Mucosa of rectum (tissue), 2 donors: ENCODE measurements around the gene HLA-F.

Experiments
- H3K27ac ChIP-seq, 2 donors: one replicate each; pipeline ENCODE4 v1.7.0; 2013; ENCODE audit warnings: inconsistent platforms in 2 of 2, low read depth in 2 of 2, low read length in 2 of 2
- H3K27me3 ChIP-seq, 2 donors: one replicate each; pipeline ENCODE4 v1.7.0; 2013; ENCODE audit warnings: low read length in 2 of 2; ENCODE audit not compliant: control insufficient read depth in 2 of 2, insufficient read depth in 2 of 2
- H3K36me3 ChIP-seq, 2 donors: one replicate each; pipeline ENCODE4 v1.7.0; 2013; ENCODE audit warnings: low read length in 2 of 2; ENCODE audit not compliant: control insufficient read depth in 2 of 2, insufficient read depth in 2 of 2
- H3K4me1 ChIP-seq, 2 donors: one replicate each; pipeline ENCODE4 v1.7.0; 2013; ENCODE audit warnings: low read length in 2 of 2, mild to moderate bottlenecking in 1 of 2; ENCODE audit not compliant: control insufficient read depth in 2 of 2, insufficient read depth in 2 of 2
- H3K4me3 ChIP-seq, 2 donors: one replicate each; pipeline ENCODE4 v1.7.0; 2013; ENCODE audit warnings: low read length in 2 of 2
- H3K9ac ChIP-seq, 2 donors: one replicate each; pipeline ENCODE4 v1.7.0; 2013; ENCODE audit warnings: low read length in 2 of 2, low read depth in 1 of 2, mild to moderate bottlenecking in 1 of 2
- H3K9me3 ChIP-seq, 2 donors: one replicate each; pipeline ENCODE4 v1.7.0; 2013; ENCODE audit warnings: low read length in 2 of 2; ENCODE audit not compliant: control insufficient read depth in 2 of 2
- donor health status: healthy.
- donor health status: Normal muscosa, but diverticular disease.

HLA-F gene

GRCh38 chr6:29743025-29743424 lies 19.8 kb downstream of the HLA-F start:
- Histone ChIP-seq H3K9ac (no peak overlapping the region), H3K36me3 (no peaks in the 10 kb centered on the region), H3K9me3 (no peaks in the 10 kb centered on the region), H3K27me3 (peaks cover 0 to under 1% of the 10 kb centered on the region in 2 donors), H3K4me3 (no peak overlapping the region), H3K4me1 (peaks cover 2 to 6% of the 10 kb centered on the region in 2 donors), H3K27ac (no peak overlapping the region)

- H3K27ac ChIP-seq = no peak overlapping the region
- H3K9ac ChIP-seq = no peak overlapping the region
- peaks cover 0 to 3% of the 10 kb centered on the region in 2 donors for H3K27me3 ChIP-seq
- no peaks in the 10 kb centered on the region for H3K9me3 ChIP-seq
- no peaks in the 10 kb centered on the region for H3K36me3 ChIP-seq
- H3K4me1 ChIP-seq = peaks cover 7% of the 10 kb centered on the region in 2 donors
- H3K4me3 ChIP-seq = no peak overlapping the region
Observed at GRCh38 chr6:29743568-29743967, 20.3 kb downstream of the HLA-F start.

GRCh38 chr6:29744131-29744530 lies 20.9 kb downstream of the HLA-F start:
- H3K36me3 ChIP-seq = no peaks in the 10 kb centered on the region

GRCh38 chr6:29744621-29745020 lies 21.4 kb downstream of the HLA-F start:
- Histone ChIP-seq H3K4me3 (no peak overlapping the region), H3K36me3 (no peaks in the 10 kb centered on the region), H3K4me1 (peaks cover 10 to 14% of the 10 kb centered on the region in 2 donors), H3K9me3 (no peaks in the 10 kb centered on the region), H3K9ac (no peak overlapping the region), H3K27me3 (peaks cover 0 to 6% of the 10 kb centered on the region in 2 donors), H3K27ac (no peak overlapping the region)

More at GRCh38 chr6:29744131-29744530, 20.9 kb downstream of the HLA-F start:
- no peaks in the 10 kb centered on the region for H3K9me3 ChIP-seq
- H3K27ac ChIP-seq = no peak overlapping the region
- H3K4me3 ChIP-seq = no peak overlapping the region
- peaks cover 0 to 3% of the 10 kb centered on the region in 2 donors for H3K27me3 ChIP-seq
- no peak overlapping the region for H3K9ac ChIP-seq
- peaks cover 7 to 10% of the 10 kb centered on the region in 2 donors for H3K4me1 ChIP-seq

GRCh38 chr6:29745386-29745785 lies 22.2 kb downstream of the HLA-F start:
- no peak overlapping the region for H3K27ac ChIP-seq
- no peak overlapping the region for H3K4me3 ChIP-seq
- peaks cover 0 to 12% of the 10 kb centered on the region in 2 donors for H3K27me3 ChIP-seq
- no peaks in the 10 kb centered on the region for H3K9me3 ChIP-seq
- peaks cover 12 to 14% of the 10 kb centered on the region in 2 donors for H3K4me1 ChIP-seq
- H3K9ac ChIP-seq = no peak overlapping the region
- H3K36me3 ChIP-seq = no peaks in the 10 kb centered on the region

GRCh38 chr6:29745855-29746449 lies 22.7 kb downstream of the HLA-F start:
- Histone ChIP-seq H3K4me3 (no peak overlapping the region), H3K27me3 (peaks cover 0 to 14% of the 10 kb centered on the region in 2 donors), H3K36me3 (no peaks in the 10 kb centered on the region), H3K27ac (no peak overlapping the region), H3K9me3 (no peaks in the 10 kb centered on the region), H3K9ac (no peak overlapping the region), H3K4me1 (peaks cover 12 to 14% of the 10 kb centered on the region in 2 donors)

- Histone ChIP-seq H3K9ac (no peak overlapping the region), H3K27ac (no peak overlapping the region), H3K36me3 (no peaks in the 10 kb centered on the region), H3K4me3 (no peak overlapping the region), H3K9me3 (no peaks in the 10 kb centered on the region), H3K27me3 (peaks cover 0 to 14% of the 10 kb centered on the region in 2 donors), H3K4me1 (peaks cover 15 to 18% of the 10 kb centered on the region in 2 donors)
Observed at GRCh38 chr6:29746846-29747687, 23.8 kb downstream of the HLA-F start.

- Histone ChIP-seq H3K36me3 (no peaks in the 10 kb centered on the region), H3K9ac (peak overlapping the region in 1 of 2 donors; percentile 67), H3K27me3 (peaks cover 0 to 14% of the 10 kb centered on the region in 2 donors), H3K4me1 (peaks cover 19 to 20% of the 10 kb centered on the region in 2 donors), H3K4me3 (peak overlapping the region; percentile 81 to 84), H3K9me3 (no peaks in the 10 kb centered on the region), H3K27ac (no peak overlapping the region)
Observed at GRCh38 chr6:29747688-29748250, 24.5 kb downstream of the HLA-F start.

GRCh38 chr6:29748391-29749307 lies 25.4 kb downstream of the HLA-F start:
- Histone ChIP-seq H3K27me3 (peaks cover 0 to 14% of the 10 kb centered on the region in 2 donors), H3K27ac (peak overlapping the region in 1 of 2 donors; percentile 15), H3K4me1 (peaks cover 21 to 23% of the 10 kb centered on the region in 2 donors)

More at GRCh38 chr6:29748391-29749307, 25.4 kb downstream of the HLA-F start:
- Histone ChIP-seq H3K9me3 (no peaks in the 10 kb centered on the region), H3K9ac (peak overlapping the region; percentile 63 to 67), H3K4me3 (peak overlapping the region; percentile 81 to 84), H3K36me3 (no peaks in the 10 kb centered on the region)
